Activated CD8-positive, alpha-beta memory T cell treated with anti-CD3 and anti-CD28 coated beads, Interleukin-2, amount 50 U/mL, for 48 hours (primary cell): ENCODE measurements around the gene THSD7B.
"Not testable (repeated sequence)": the region's sequence is repeated elsewhere in the genome, so short reads cannot be mapped to it uniquely, and the experiment has no call there.

Experiments
- DNase-seq: peaks from one replicate; pipeline ENCODE4 v3.0.0-alpha.2; 2020

The THSD7B gene

DNA sequence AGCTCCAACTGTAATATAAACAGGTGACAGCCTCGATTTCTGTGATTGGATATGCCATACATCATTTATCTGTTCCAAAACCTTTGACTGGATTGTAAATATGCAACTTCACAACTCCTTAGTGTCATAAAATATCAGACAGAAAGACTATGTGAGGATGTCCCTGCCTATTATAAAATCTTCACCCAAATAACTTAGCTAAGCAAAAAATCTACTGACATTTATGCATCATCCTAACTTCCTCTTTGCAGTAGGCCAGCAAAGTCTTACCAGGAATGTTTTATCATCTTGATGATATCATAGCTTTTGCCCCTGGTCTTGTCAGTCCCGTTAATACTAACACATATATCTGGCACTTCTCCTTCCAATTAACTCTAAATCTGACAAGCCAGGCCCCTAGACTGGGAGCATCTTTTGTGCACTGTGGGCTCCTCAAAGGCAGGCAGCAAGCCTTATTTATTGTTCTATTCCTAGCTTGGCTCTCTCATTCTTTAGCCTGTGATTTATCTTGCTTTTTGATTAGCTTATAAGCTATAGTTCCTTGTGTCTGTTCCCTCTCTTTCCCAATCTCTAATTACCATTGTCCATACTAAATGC lies 842.5 kb downstream of the THSD7B start:
- DNase-seq, result no peak

GRCh38 chr2:137638932-137639331 lies 873.6 kb downstream of the THSD7B start:
- DNase-seq, result no peak

- DNase-seq, result no peak
These were observed 879.4 kb downstream of the THSD7B start for GRCh38 chr2:137644731-137645130.

- no peak for DNase-seq
These were observed 888.7 kb downstream of the THSD7B start for GRCh38 chr2:137654046-137654445.

GRCh38 chr2:137655814-137656213 lies 890.5 kb downstream of the THSD7B start:
- no peak for DNase-seq

DNA sequence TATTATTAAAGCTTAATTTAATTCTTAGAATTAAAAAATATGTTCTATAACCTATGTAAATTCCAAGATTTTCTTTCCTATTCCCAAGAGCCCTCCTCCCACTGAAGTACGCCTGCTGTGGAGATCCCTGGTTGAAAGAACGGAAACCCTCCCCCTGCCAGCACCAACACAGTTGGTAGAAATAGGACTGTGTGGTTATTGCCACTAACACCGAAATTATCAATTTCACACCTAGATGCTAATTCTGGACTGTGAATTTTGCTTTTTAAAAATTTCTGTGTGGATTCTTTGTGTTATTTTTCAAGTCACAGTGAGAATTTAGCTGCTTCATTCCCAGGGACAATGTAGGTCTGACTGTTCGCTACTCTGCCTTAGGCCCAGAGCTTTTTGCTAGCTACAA lies 893.1 kb downstream of the THSD7B start:
- DNase-seq, result no peak

GRCh38 chr2:137659616-137660015 lies 894.3 kb downstream of the THSD7B start:
- no peak for DNase-seq

DNA sequence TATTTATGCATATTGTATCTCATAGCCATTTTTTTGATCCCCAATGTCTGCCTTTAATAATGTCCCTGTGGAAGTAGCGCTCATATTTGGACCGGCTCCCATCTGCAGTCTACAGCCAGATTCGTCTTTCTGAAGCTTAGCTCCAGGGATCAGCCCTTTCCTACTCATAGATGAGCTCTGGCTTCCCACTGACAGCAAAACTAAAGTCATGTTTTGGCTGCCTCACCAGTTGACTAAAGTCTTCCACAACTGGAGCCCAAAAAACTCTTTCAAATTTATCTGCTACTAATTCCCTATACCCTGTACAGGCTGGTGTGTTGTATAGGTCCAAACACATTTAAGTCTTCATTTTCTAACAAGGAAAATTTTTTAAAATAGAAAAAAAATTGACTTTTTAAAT lies 904.8 kb downstream of the THSD7B start:
- no peak for DNase-seq

GRCh38 chr2:137672989-137673552 lies 907.7 kb downstream of the THSD7B start:
- no peak for DNase-seq

DNA sequence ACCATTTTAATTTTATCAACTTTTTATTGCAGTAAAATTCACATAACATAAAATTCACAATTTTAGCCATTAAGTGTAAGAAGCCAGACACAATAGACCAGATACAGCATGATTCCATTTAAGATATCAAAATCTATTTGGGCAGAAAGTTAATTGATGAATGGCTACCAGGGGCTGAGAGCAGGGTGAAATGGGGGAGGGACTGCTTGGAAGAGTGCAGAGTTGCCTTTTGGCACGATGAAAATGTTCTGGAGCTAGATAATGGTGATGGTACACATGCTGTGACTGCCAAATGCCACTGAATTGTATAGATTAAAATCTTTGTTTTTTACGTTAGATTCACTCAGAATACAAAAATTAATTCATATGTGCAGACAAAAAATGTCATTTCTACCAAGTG lies 909.6 kb downstream of the THSD7B start:
- DNase-seq, result no peak

DNA sequence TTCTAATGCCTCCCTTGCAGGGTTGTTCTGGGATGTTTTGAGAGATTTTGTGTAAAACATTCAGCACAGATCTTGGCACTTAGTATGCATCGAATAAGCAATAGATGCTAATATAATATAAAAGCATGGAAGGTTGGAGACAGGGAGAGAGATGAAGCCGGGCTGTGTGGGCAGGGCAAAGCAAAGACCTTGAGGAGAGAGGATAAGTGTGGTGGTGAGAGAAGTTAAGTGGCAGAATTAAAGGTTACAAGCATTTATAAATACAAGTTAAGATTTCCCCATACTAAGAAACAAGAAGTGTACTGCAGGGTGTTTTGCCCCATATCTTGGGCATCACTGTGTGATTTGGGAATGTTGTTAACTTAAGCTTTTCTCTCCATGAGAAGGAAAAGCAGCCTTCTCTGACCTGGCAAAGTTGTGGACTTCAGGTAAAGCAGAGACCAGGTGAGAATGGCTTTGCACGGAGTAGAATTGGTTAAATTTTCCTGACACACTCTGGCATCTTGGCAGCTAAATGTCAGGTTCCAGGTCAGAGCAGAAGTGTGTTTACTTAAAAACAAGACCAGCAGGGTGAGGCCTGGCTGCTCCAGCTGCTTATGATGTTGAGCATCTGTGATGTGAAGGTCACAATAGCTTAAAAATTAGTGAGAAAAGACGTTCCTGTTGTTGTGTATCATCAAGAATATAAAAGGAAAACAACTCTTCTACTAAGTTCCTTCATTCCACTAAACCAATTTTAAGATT lies 910.4 kb downstream of the THSD7B start:
- no peak for DNase-seq

DNA sequence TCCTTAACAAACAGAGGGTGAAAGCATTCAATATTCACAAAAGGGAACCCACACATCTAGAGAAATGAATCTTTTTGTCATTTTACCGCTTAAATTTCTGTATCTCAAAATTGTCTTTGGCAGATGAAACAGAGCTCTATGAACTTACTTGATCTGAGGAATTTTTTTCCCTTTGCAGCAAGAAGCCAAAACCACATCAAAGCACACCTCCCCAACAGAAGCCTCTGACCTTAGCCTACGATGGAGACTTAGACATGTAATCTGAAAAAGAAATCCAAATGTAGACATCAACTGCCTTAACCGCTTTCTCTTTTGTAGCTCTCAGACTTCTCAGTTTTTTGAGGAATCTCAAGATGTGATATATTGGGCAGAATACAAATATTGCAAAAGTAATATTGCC lies 911.0 kb downstream of the THSD7B start:
- DNase-seq, result no peak

- no peak for DNase-seq
These were observed 912.1 kb downstream of the THSD7B start for GRCh38 chr2:137677466-137677865.

GRCh38 chr2:137689549-137689948 lies 924.2 kb downstream of the THSD7B start:
- DNase-seq, result no peak

- no peak for DNase-seq
These were observed 928.2 kb downstream of the THSD7B start for GRCh38 chr2:137693534-137693933.

DNA sequence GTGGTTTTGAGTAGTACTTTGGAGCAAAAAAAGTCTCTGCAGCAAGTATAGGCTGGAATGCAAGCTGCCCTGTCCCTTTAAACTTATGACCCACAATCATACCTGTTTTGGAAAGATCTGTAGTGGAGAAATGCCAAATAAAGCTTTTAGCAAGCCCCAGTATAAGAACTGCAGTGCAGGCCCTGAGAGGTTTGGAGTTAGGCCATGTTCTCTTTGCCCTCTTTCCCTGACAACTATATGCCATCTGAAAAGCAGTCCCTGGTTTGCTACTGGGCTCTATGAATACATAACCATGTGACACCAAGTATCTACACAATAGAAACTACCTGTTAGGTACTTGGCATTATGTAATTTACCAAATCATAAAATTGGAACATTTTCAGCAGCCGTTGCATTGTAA lies 931.6 kb downstream of the THSD7B start:
- DNase-seq, result no peak

- not testable (repeated sequence) for DNase-seq
These were observed 934.9 kb downstream of the THSD7B start for GRCh38 chr2:137700250-137700649.

- no peak for DNase-seq
These were observed 935.3 kb downstream of the THSD7B start for GRCh38 chr2:137700681-137701080.

DNA sequence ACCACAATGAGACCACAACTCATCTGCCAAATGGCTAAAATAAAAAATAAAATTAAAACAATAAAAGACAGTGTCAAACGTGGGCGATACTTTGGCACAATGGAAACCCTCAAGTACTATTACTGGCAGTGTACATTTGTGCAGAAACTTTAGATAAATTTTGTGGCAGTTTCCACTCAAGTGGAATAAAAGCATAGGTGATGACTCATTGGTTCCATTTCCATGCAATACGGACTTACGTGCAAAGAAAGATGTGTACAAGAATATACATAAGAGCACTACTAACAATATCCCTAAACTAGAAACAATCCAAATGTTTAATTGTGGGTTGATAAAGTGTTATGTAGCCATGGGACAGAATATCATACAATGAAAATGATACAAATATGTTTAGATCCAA lies 940.0 kb downstream of the THSD7B start:
- no peak for DNase-seq

GRCh38 chr2:137706786-137707613 lies 941.7 kb downstream of the THSD7B start:
- no peak for DNase-seq

GRCh38 chr2:137708311-137708710 lies 943.0 kb downstream of the THSD7B start:
- no peak for DNase-seq

- no peak for DNase-seq
These were observed 950.4 kb downstream of the THSD7B start for GRCh38 chr2:137715731-137716191.

DNA sequence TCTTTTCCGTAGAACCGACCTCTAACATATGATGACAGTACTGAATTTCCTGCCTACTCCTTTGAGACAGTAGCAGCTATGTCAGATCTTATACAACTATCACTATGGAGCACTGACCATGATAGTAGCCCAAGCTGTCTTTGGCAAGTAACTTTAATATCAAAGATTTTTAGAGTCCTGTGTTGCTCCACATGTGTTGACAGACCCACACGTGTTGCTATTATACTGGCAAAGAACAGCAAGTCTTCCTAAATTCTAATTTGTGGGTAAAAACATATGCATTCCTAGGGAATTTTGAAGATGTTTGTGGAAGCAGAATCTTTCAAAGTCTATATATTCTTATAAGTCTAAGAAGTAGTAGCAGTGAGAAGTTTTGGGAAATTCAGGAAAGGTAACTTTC lies 953.4 kb downstream of the THSD7B start:
- no peak for DNase-seq

DNA sequence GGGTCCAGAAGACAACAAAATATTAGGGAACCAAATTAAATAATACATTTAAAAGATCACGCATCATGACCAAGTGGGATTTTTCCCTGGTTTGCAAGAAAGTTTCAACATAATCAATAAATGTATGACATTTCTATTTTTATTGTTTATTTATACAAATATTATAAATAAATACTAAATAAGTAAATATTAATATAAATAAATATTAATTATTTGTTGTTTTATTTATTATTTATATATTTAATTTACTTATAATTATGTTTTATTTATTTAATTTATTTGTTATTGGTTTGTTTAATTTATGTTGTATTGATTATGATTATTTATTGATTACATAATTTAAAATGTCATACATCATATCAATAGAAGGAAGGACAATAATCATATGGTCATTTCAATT lies 956.4 kb downstream of the THSD7B start:
- DNase-seq, result no peak
